HG03575 (cell line): ENCODE results near the gene LSAMP.

ENCODE experiments used
- ATAC-seq: cut with Tn5 transposase; IDR thresholded peaks from one replicate; pipeline ENCODE4 v1.9.1; 2021; ENCODE audit not compliant: unreplicated experiment, insufficient number of reproducible peaks, low FRiP score; ENCODE audit errors: extremely low read depth

Gene LSAMP

GRCh38 chr3:116306720-116307119 lies 138.6 kb downstream of the LSAMP start:
- no peak for ATAC-seq

GRCh38 chr3:116306149-116306548 lies 139.1 kb downstream of the LSAMP start:
- ATAC-seq: no peak

- ATAC-seq: no peak
Observed at GRCh38 chr3:116302087-116302747, 143.1 kb downstream of the LSAMP start.

- ATAC-seq: no peak
Observed at GRCh38 chr3:116301422-116301821, 143.9 kb downstream of the LSAMP start.

- no peak for ATAC-seq
Observed at GRCh38 chr3:116300226-116300625, 145.1 kb downstream of the LSAMP start.

GRCh38 chr3:116299646-116300081 lies 145.6 kb downstream of the LSAMP start:
- no peak for ATAC-seq

GRCh38 chr3:116298151-116298550 lies 147.1 kb downstream of the LSAMP start:
- ATAC-seq: no peak

GRCh38 chr3:116291141-116291540 lies 154.1 kb downstream of the LSAMP start:
- ATAC-seq: no peak

- ATAC-seq: no peak
Observed at GRCh38 chr3:116288485-116288884, 156.8 kb downstream of the LSAMP start.

GRCh38 chr3:116285781-116286421 lies 159.4 kb downstream of the LSAMP start:
- no peak for ATAC-seq

- no peak for ATAC-seq
Observed at GRCh38 chr3:116281313-116282143, 163.8 kb downstream of the LSAMP start.

GRCh38 chr3:116280130-116280740 lies 165.1 kb downstream of the LSAMP start:
- ATAC-seq: no peak

- ATAC-seq: no peak
Observed at GRCh38 chr3:116276675-116277074, 168.6 kb downstream of the LSAMP start.

- no peak for ATAC-seq
Observed at GRCh38 chr3:116270056-116270455, 175.2 kb downstream of the LSAMP start.

- no peak for ATAC-seq
Observed at GRCh38 chr3:116267116-116267515, 178.2 kb downstream of the LSAMP start.

GRCh38 chr3:116265976-116266584 lies 179.2 kb downstream of the LSAMP start:
- ATAC-seq: no peak

GRCh38 chr3:116265320-116265695 lies 180.0 kb downstream of the LSAMP start:
- no peak for ATAC-seq

- ATAC-seq: no peak
Observed at GRCh38 chr3:116264546-116265319, 180.6 kb downstream of the LSAMP start.
